GM20000 (cell line): ENCODE measurements around the gene DHX29.

Source experiments
- DNase-seq: peaks from one replicate; pipeline ENCODE4 v3.0.0; 2012; ENCODE audit warnings: low spot score
- TF ChIP-seq, protein P1 (sequence below): IDR thresholded peaks from 2 replicates; pipeline ENCODE4 v1.5.1; 2012; ENCODE audit warnings: mild to moderate bottlenecking, control low read depth; ENCODE audit errors: extremely low read depth, missing control alignments

Gene DHX29

DNA sequence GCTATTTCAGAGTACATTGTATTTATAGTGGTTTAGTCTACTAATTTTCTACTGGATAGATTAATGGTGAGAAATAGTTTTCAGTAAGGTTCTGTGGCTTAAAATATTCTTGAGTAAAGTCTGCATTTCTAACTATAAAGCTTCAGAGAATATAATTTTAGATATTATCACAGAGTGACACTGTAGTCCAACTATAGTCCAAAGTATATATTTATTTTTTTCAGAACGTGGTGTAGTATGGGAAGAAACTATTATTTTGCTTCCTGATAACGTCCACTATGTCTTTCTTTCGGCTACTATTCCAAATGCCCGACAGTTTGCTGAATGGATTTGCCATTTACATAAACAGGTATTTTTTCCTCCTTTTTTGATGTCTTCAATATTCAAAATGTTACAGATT is 35.6 kb upstream of the DHX29 start:
- TF ChIP-seq, protein P1, sequence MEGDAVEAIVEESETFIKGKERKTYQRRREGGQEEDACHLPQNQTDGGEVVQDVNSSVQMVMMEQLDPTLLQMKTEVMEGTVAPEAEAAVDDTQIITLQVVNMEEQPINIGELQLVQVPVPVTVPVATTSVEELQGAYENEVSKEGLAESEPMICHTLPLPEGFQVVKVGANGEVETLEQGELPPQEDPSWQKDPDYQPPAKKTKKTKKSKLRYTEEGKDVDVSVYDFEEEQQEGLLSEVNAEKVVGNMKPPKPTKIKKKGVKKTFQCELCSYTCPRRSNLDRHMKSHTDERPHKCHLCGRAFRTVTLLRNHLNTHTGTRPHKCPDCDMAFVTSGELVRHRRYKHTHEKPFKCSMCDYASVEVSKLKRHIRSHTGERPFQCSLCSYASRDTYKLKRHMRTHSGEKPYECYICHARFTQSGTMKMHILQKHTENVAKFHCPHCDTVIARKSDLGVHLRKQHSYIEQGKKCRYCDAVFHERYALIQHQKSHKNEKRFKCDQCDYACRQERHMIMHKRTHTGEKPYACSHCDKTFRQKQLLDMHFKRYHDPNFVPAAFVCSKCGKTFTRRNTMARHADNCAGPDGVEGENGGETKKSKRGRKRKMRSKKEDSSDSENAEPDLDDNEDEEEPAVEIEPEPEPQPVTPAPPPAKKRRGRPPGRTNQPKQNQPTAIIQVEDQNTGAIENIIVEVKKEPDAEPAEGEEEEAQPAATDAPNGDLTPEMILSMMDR: no peak
- DNase-seq: no peak

DNA sequence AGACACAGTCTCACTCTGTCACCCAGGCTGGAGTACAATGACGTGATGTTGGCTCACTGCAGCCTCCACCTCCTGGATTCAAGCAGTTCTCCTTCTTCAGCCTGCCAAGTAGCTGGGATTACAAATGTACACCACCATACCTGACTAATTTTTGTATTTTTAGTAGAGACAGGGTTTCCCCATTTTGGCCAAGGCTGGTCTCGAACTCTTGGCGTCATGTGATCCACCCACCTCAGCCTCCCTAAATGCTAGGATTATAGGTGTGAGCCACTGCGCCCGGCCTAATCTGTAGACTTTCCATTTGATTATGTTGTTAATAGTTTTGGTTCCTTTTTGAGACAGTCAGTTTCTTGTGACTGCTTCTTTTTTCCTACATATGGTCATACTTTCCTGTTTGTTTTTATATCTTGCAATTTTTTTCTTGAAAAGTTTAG is 31.3 kb upstream of the DHX29 start:
- DNase-seq: peak; percentile 28
- TF ChIP-seq, protein P1: no peak

DNA sequence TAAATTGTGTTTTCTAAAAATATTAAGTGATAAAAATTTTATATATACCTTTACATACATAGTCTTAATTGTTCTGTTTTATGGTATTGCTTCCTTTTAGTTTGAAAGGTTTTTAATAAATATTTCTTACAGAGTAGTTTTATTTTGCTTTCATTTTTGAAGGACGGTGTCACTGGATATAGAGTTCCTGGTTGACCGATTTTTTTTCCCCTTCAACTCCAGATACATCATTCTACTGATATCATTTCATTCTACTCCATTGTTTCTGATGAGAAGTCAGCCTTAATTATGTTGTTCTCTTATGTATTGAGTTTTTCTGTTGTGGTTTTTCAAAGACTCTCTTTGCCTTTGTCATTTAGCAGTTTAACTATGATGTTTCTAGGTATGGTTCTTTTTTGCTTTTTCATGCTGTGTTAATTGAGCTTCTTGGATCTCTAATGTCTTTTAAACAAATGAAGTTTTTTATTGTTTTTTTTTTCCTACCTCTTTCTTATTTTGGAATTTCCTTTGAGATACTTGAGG is 30.7 kb upstream of the DHX29 start:
- TF ChIP-seq, protein P1: no peak
- DNase-seq: no peak

DNA sequence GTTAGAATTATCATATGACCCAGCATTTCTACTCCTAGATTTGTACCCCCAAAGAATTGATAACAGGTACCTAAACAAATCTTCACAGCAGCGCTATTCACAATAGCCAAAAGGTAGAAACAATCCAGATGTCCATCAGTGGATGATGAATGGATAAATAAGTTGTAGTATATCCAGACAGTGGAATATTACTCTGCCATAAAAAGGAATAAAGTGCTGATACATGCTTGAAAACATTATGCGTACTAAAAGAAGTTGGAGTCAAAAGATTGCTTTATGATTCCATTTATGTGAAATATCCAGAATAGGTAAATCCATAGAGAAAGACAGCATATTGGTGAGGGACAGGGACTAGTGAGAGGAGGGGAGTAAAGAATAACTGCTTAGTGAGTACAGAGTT is 26.3 kb upstream of the DHX29 start:
- DNase-seq: no peak
- TF ChIP-seq, protein P1: no peak

DNA sequence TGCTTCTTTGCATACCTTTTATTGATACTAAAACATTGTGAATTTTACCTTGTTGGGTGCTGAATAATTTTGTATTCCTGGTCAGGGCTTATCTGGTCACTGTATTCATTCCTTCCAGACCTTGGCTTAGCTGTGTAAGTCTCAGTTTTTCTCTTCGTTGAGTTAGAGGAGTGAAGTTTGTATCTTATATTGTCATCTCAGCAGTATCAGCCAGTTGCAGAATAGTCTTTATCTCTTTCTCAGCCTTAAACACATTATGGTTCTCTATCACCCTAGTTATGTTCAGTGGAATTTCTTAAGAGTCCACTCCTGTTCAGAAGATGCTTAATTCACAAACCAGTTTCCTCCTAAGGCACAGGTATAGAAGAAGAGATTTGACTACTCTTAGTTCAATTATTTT is 25.5 kb upstream of the DHX29 start:
- DNase-seq: no peak
- TF ChIP-seq, protein P1: no peak

DNA sequence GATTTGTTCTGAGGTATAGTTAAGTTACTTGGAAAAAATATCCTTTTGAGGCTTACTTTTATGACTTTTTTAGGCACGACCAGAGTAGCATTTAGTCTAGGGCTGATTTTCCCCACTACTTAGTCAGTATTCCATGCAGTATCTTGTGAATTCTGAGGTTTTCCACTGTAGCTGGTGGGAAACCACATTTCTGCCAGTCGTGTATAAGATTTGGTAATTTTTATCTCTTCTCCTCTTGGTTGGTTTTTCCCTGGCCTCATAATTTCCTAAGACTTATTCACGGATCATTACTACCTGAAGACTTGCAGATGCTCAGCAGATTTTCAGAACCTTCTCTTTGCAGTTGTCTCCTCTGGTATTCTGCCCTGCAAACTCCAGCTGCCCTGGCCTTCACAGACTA is 23.8 kb upstream of the DHX29 start:
- no peak for DNase-seq
- TF ChIP-seq, protein P1: no peak

DNA sequence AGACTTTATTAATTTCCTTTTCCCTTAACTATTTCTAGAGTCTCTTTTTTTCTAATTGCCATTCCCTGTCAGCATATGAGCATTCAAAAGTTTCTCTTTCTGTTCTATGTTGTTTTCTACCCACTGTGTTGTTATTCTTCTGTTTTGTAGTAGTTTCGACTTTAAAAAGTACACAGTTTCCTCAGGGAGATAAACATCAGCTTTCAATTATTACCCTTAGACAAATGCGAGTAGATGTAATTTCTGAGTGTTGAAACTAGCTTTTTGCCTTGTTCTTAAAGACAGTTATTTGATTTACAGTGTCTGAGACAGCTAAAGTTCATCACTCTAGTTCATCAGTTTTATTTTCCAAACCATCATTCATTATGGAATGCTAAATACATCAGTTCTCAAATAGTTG is 19.8 kb upstream of the DHX29 start:
- DNase-seq: no peak
- TF ChIP-seq, protein P1: no peak
